SK-N-MC (cell line): ENCODE results near the gene KRT75.

Experiments used
- DNase-seq: peaks from one replicate; pipeline ENCODE4 v3.0.0-alpha.2; 2011; ENCODE audit warnings: low read depth, low spot score
- H3K27ac ChIP-seq: fragments of 200-600 bp; sonication (generic); 2 replicates; pipeline ENCODE4 v1.5.1; 2016; ENCODE audit warnings: mixed run types
- H3K36me3 ChIP-seq: fragments of 200-600 bp; sonication (generic); 2 replicates; pipeline ENCODE4 v1.6.1; 2017; ENCODE audit warnings: antibody characterized with exemption, low read length, mixed read lengths; ENCODE audit not compliant: insufficient read depth
- H3K4me3 ChIP-seq: fragments of 200-600 bp; sonication (generic); 2 replicates; pipeline ENCODE4 v1.5.1; 2016
- H3K9ac ChIP-seq: fragments of 200-600 bp; sonication (generic); 2 replicates; pipeline ENCODE4 v1.8.0; 2017; ENCODE audit warnings: mixed run types, mixed read lengths; ENCODE audit not compliant: insufficient read length
- H3K9me3 ChIP-seq: fragments of 200-600 bp; sonication (generic); 2 replicates; pipeline ENCODE4 v1.6.1; 2017; ENCODE audit warnings: low read depth, mild to moderate bottlenecking, antibody characterized with exemption, low read length, moderate library complexity, mixed read lengths
- EZH2 ChIP-seq: fragments of 200-600 bp; sonication (generic); IDR thresholded peaks from one replicate; pipeline ENCODE4 v1.6.1; 2017; ENCODE audit warnings: antibody characterized with exemption
- FOXP2 ChIP-seq: optimal IDR thresholded peaks from 2 replicates; pipeline ENCODE3; 2011; ENCODE audit warnings: mild to moderate bottlenecking, moderate library complexity; ENCODE audit not compliant: insufficient read depth; ENCODE audit errors: extremely low read length, control extremely low read depth
- POLR2AphosphoS5 ChIP-seq: IDR thresholded peaks from 2 replicates; pipeline ENCODE4 v1.6.1; 2012; ENCODE audit warnings: mild to moderate bottlenecking, low read depth, low read length, borderline replicate concordance

The KRT75 gene

GRCh38 chr12:52443966-52444365, 9.8 kb upstream of the KRT75 start:
- Histone ChIP-seq H3K36me3 (no peaks in the 10 kb centered on the region), H3K4me3 (no peak overlapping the region), H3K9me3 (no peaks in the 10 kb centered on the region), H3K9ac (no peak overlapping the region), H3K27ac (no peak overlapping the region)
- no peak for TF ChIP-seq POLR2AphosphoS5
- TF ChIP-seq FOXP2 = no peak
- TF ChIP-seq EZH2 = no peak
- no peak for DNase-seq

- no peak for DNase-seq
- Histone ChIP-seq H3K9ac (no peak overlapping the region), H3K36me3 (no peaks in the 10 kb centered on the region), H3K27ac (no peak overlapping the region), H3K4me3 (no peak overlapping the region), H3K9me3 (no peaks in the 10 kb centered on the region)
- TF ChIP-seq FOXP2 = no peak
- no peak for TF ChIP-seq POLR2AphosphoS5
- no peak for TF ChIP-seq EZH2
Observed at GRCh38 chr12:52442600-52443061, 8.5 kb upstream of the KRT75 start.

GRCh38 chr12:52441320-52441911, 7.2 kb upstream of the KRT75 start:
- Histone ChIP-seq H3K27ac (no peak overlapping the region), H3K9ac (no peak overlapping the region), H3K4me3 (no peak overlapping the region), H3K9me3 (no peaks in the 10 kb centered on the region), H3K36me3 (no peaks in the 10 kb centered on the region)
- DNase-seq = no peak
- TF ChIP-seq POLR2AphosphoS5 = no peak
- TF ChIP-seq EZH2 = no peak
- TF ChIP-seq FOXP2 = no peak

GRCh38 chr12:52440821-52441319, 6.7 kb upstream of the KRT75 start:
- no peak overlapping the region for H3K27ac ChIP-seq
- H3K9ac ChIP-seq = no peak overlapping the region
- no peaks in the 10 kb centered on the region for H3K36me3 ChIP-seq
- no peaks in the 10 kb centered on the region for H3K9me3 ChIP-seq
- DNase-seq = no peak
- TF ChIP-seq POLR2AphosphoS5 (no peak), EZH2 (no peak), FOXP2 (no peak)
- H3K4me3 ChIP-seq = no peak overlapping the region

GRCh38 chr12:52439845-52440244, 5.7 kb upstream of the KRT75 start:
- H3K27ac ChIP-seq = no peak overlapping the region

GRCh38 chr12:52439420-52439819, 5.2 kb upstream of the KRT75 start:
- no peak for DNase-seq
- H3K9ac ChIP-seq = no peak overlapping the region
- H3K4me3 ChIP-seq = no peak overlapping the region
- no peaks in the 10 kb centered on the region for H3K36me3 ChIP-seq
- H3K9me3 ChIP-seq = no peaks in the 10 kb centered on the region
- no peak overlapping the region for H3K27ac ChIP-seq
- TF ChIP-seq EZH2 (no peak), FOXP2 (no peak), POLR2AphosphoS5 (no peak)

More at GRCh38 chr12:52439845-52440244, 5.7 kb upstream of the KRT75 start:
- Histone ChIP-seq H3K9ac (no peak overlapping the region), H3K9me3 (no peaks in the 10 kb centered on the region), H3K36me3 (no peaks in the 10 kb centered on the region), H3K4me3 (no peak overlapping the region)
- DNase-seq = no peak
- TF ChIP-seq EZH2 = no peak
- TF ChIP-seq FOXP2 = no peak
- TF ChIP-seq POLR2AphosphoS5 = no peak

- no peaks in the 10 kb centered on the region for H3K9me3 ChIP-seq
- no peak for DNase-seq
- no peaks in the 10 kb centered on the region for H3K36me3 ChIP-seq
- no peak overlapping the region for H3K9ac ChIP-seq
- no peak overlapping the region for H3K4me3 ChIP-seq
- no peak for TF ChIP-seq POLR2AphosphoS5
- no peak for TF ChIP-seq FOXP2
- no peak for TF ChIP-seq EZH2
- no peak overlapping the region for H3K27ac ChIP-seq
Observed at GRCh38 chr12:52438305-52439301, 4.4 kb upstream of the KRT75 start.

GRCh38 chr12:52437508-52437907, 3.3 kb upstream of the KRT75 start:
- Histone ChIP-seq H3K36me3 (no peaks in the 10 kb centered on the region), H3K4me3 (no peak overlapping the region), H3K9ac (no peak overlapping the region), H3K9me3 (no peaks in the 10 kb centered on the region), H3K27ac (no peak overlapping the region)
- no peak for TF ChIP-seq POLR2AphosphoS5
- no peak for TF ChIP-seq FOXP2
- no peak for TF ChIP-seq EZH2
- DNase-seq = no peak
